Esophagus muscularis mucosa (tissue), 4 donors: ENCODE data around the gene EPHA2. TPM values are rescaled to one million over a fixed set of nuclear protein-coding genes. Genes with fewer than 3 reads are reported as not detected.

Experiments
- DNase-seq: peaks from one replicate; pipeline ENCODE4 v3.0.0-alpha.2; 2017; ENCODE audit errors: extremely low spot score
- H3K27ac ChIP-seq, 4 donors: fragments of 200-600 bp; sonication (generic); replicated peaks in 1 of 4; 1 replicate in 3 of 4; 2 replicates in 1 of 4; pipeline ENCODE4 v1.5.1; 2016 to 2019; ENCODE audit warnings: mild to moderate bottlenecking in 1 of 4
- H3K27me3 ChIP-seq, 4 donors: fragments of 200-600 bp; sonication (generic); one replicate each; pipeline versions ENCODE4 v1.5.1 to v1.6.0; 2016 to 2019
- H3K36me3 ChIP-seq, 4 donors: fragments of 200-600 bp; sonication (generic); one replicate each; pipeline ENCODE4 v1.5.1; 2016 to 2019
- H3K4me1 ChIP-seq, 4 donors: fragments of 200-600 bp; sonication (generic); one replicate each; pipeline ENCODE4 v1.5.1; 2016 to 2019
- H3K4me3 ChIP-seq, 4 donors: fragments of 200-600 bp; sonication (generic); 1 replicate in 2 of 4; 2 replicates in 2 of 4; pipeline ENCODE4 v1.5.1; 2016 to 2019; ENCODE audit warnings: mild to moderate bottlenecking in 4 of 4, moderate library complexity in 1 of 4
- H3K9me3 ChIP-seq, 4 donors: fragments of 200-600 bp; sonication (generic); 1 replicate in 3 of 4; 2 replicates in 1 of 4; pipeline ENCODE4 v1.5.1; 2016 to 2019
- CTCF ChIP-seq, 3 experiments: fragments of 200-600 bp in 2 of 3; fragments of 450-650 bp in 1 of 3; sonication (generic) in 2 of 3; IDR thresholded peaks; one replicate each; pipeline ENCODE4 v1.5.1; 2017 to 2019; ENCODE audit warnings: antibody characterized with exemption in 3 of 3, mild to moderate bottlenecking in 2 of 3, moderate library complexity in 1 of 3
- EP300 ChIP-seq: sonication (generic); formaldehyde crosslinking; IDR thresholded peaks from one replicate; pipeline ENCODE4 v1.6.1; 2017; ENCODE audit warnings: antibody characterized with exemption
- POLR2A ChIP-seq: fragments of 450-650 bp; IDR thresholded peaks from one replicate; pipeline ENCODE4 v1.6.1; 2017; ENCODE audit warnings: antibody characterized with exemption, moderate library complexity, mild to moderate bottlenecking, low read depth
- POLR2AphosphoS5 ChIP-seq, 2 donors: sonication (generic); formaldehyde crosslinking; IDR thresholded peaks; one replicate each; pipeline ENCODE4 v1.6.1; 2017; ENCODE audit warnings: antibody characterized with exemption in 2 of 2
- WGBS: methylation state at CpG from one replicate; pipeline ENCODE4 v1.1.5; 2018; 5-methylcytosine and 5-hydroxymethylcytosine counted together
- intact Hi-C: fragments of 100-400 bp; cut with DNase I; formaldehyde crosslinking; loops from one replicate; pipeline ENCODE4 v1.15.1; 2023
- total RNA-seq, 4 donors: library from RNA; depleted of rRNA; stranded (reverse); fragments of >200 nt; gene quantifications; one replicate each; pipeline versions ENCODE4 v1.1.0 to v1.2.1, GENCODE V29; 2016

The EPHA2 gene
- total RNA-seq, 4 donors from 2014 or later = 5.8 to 15.7 (median 11.3) TPM

GRCh38 chr1:16117369-16117768 is 38.5 kb downstream of the EPHA2 start:
- 89% methylated on average over 6 of the region's 6 CpGs for WGBS
- intact Hi-C loops = no loop called here
- Histone ChIP-seq H3K27me3 (no peaks in the 10 kb centered on the region), H3K27ac (no peak overlapping the region), H3K4me1 (peaks cover 4 to 22% (median 9%) of the 10 kb centered on the region in 4 donors), H3K9me3 (no peaks in the 10 kb centered on the region), H3K4me3 (no peak overlapping the region), H3K36me3 (no peaks in the 10 kb centered on the region)
- no peak for DNase-seq
- TF ChIP-seq CTCF (IDR thresholded peaks at IDR 0.05) = no peak
- TF ChIP-seq POLR2A = no peak
- TF ChIP-seq POLR2AphosphoS5 (IDR thresholded peaks at IDR 0.05) = no peak

GRCh38 chr1:16116625-16117024 is 39.2 kb downstream of the EPHA2 start:
- intact Hi-C loops = no loop called here
- Histone ChIP-seq H3K9me3 (no peaks in the 10 kb centered on the region), H3K4me1 (peaks cover 4 to 30% (median 12%) of the 10 kb centered on the region in 4 donors), H3K4me3 (no peak overlapping the region), H3K27me3 (no peaks in the 10 kb centered on the region), H3K27ac (no peak overlapping the region), H3K36me3 (no peaks in the 10 kb centered on the region)
- no peak for TF ChIP-seq POLR2A
- TF ChIP-seq EP300 = no peak
- 91% methylated on average over 8 of the region's 8 CpGs for WGBS
- no peak for DNase-seq

- Histone ChIP-seq H3K27ac (no peak overlapping the region), H3K27me3 (no peaks in the 10 kb centered on the region), H3K9me3 (no peaks in the 10 kb centered on the region), H3K4me3 (no peak overlapping the region), H3K36me3 (no peaks in the 10 kb centered on the region), H3K4me1 (peaks cover under 1 to 28% (median 12%) of the 10 kb centered on the region in 4 donors)
- 76% methylated on average over 7 of the region's 16 CpGs for WGBS
- TF ChIP-seq CTCF (IDR thresholded peaks at IDR 0.05) (no peak), POLR2AphosphoS5 (IDR thresholded peaks at IDR 0.05) (no peak), EP300 (no peak), POLR2A (no peak)
- DNase-seq = no peak
- intact Hi-C loops = no loop called here
Measured at GRCh38 chr1:16116002-16116401, 39.9 kb downstream of the EPHA2 start.

- Histone ChIP-seq H3K27ac (no peak overlapping the region), H3K27me3 (no peaks in the 10 kb centered on the region), H3K9me3 (no peaks in the 10 kb centered on the region), H3K36me3 (no peaks in the 10 kb centered on the region), H3K4me3 (no peak overlapping the region), H3K4me1 (peaks cover 0 to 23% (median 11%) of the 10 kb centered on the region in 4 donors)
- WGBS = 56% methylated on average over 5 of the region's 6 CpGs
- DNase-seq = no peak
- TF ChIP-seq CTCF (IDR thresholded peaks at IDR 0.05) (no peak), EP300 (no peak)
- intact Hi-C loops = no loop called here
Measured at GRCh38 chr1:16115468-16115983, 40.3 kb downstream of the EPHA2 start.

- Histone ChIP-seq H3K4me1 (peaks cover 0 to 19% (median 11%) of the 10 kb centered on the region in 4 donors), H3K4me3 (no peak overlapping the region), H3K27ac (no peak overlapping the region), H3K9me3 (no peaks in the 10 kb centered on the region), H3K36me3 (no peaks in the 10 kb centered on the region), H3K27me3 (no peaks in the 10 kb centered on the region)
- no peak for TF ChIP-seq EP300
- no peak for TF ChIP-seq CTCF (IDR thresholded peaks at IDR 0.05)
- TF ChIP-seq POLR2A = no peak
- no peak for TF ChIP-seq POLR2AphosphoS5 (IDR thresholded peaks at IDR 0.05)
- intact Hi-C loops = no loop called here
- no peak for DNase-seq
- 84% methylated on average over 22 of the region's 23 CpGs for WGBS
Measured at GRCh38 chr1:16114527-16115467, 41.1 kb downstream of the EPHA2 start.
